Activated T-helper 2 cell treated with anti-CD3 and anti-CD28 coated beads, Interferon-gamma antibody, Interleukin-2, Interleukin-4, amounts not matched to agents 10 μg/mL and 5 μg/mL and 100 μg/mL, durations not matched to agents 14 hours and 24 hours and 36 hours (primary cell): ENCODE results near the gene ACER2. TPM values are rescaled to one million over a fixed set of nuclear protein-coding genes. Genes with fewer than 3 reads are reported as not detected.

Experiments
- DNase-seq: peaks from one replicate; pipeline ENCODE4 v3.0.0; 2021; ENCODE audit warnings: low spot score
- H3K27ac Mint-ChIP-seq: one replicate; pipeline ENCODE4 v1.8.0; 2021; ENCODE audit warnings: mixed read lengths
- H3K27me3 Mint-ChIP-seq: one replicate; pipeline ENCODE4 v1.8.0; 2021; ENCODE audit warnings: low read depth, mixed read lengths
- H3K36me3 Mint-ChIP-seq: one replicate; pipeline ENCODE4 v1.8.0; 2021; ENCODE audit warnings: low read depth, mixed read lengths
- H3K4me1 Mint-ChIP-seq: one replicate; pipeline ENCODE4 v1.8.0; 2021; ENCODE audit warnings: low read depth, mixed read lengths
- H3K4me3 Mint-ChIP-seq: one replicate; pipeline ENCODE4 v1.8.0; 2021; ENCODE audit warnings: low read depth, mild to moderate bottlenecking, moderate library complexity, mixed read lengths
- H3K9me3 Mint-ChIP-seq: one replicate; pipeline ENCODE4 v1.8.0; 2021; ENCODE audit warnings: mixed read lengths
- intact Hi-C: fragments of 100-400 bp; cut with micrococcal nuclease; formaldehyde crosslinking; loops from one replicate; pipeline ENCODE4 v1.15.1; 2023
- total RNA-seq: library from RNA; stranded (reverse); gene quantifications from 2 replicates; pipeline ENCODE4 v1.2.3, GENCODE V29; 2022

The ACER2 gene
- total RNA-seq, result 1.0 and 1.3 TPM in 2 replicates

DNA sequence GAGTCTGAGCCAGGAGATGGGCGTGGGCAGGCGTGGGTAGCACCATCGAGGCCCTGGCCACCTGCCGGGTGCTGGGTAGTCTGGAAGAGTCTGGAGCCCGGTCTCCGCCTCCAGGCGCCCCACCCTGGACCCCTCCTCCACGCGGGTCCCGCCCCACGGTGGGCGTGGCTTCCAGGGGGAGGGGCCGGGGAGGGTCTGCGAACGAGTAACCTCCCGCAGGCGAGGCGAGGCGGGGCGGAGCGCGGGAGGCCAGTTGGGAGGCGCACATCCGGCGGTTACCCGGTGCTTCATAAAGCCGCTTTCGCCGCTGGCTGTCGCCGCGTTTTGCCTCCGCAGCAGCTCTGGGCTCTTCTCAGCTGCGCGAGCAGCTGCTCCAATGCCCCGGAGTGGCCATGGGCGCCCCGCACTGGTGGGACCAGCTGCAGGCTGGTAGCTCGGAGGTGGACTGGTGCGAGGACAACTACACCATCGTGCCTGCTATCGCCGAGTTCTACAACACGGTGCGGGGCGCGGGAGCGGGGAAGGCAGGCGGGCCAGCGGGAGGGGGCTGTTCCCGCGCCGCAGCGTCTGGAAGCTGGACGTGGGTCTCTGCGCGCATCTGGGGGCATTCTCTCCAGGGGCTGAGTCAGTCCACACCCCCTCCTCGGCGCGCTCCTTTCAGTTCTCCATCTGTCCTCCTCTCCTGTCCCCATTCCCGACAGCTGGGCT, at the start of gene ACER2:
Gene ACER2, plus strand, starts transcription at position 317 of the 708 bp plus-strand sequence. Its CDS starts 76 bp downstream, at position 393.
- intact Hi-C loops, result loop anchor here (1.0 to 2.0 kb wide), 3 partner anchors 29 to 360 kb away; partner anchors contain the start of genes RPS6 and RRAGA
- H3K27ac Mint-ChIP-seq, result peak within 1 kb of the TSS; percentile 50
- H3K4me1 Mint-ChIP-seq, result peaks cover 14% of the 10 kb centered on the region
- H3K36me3 Mint-ChIP-seq, result no peaks in the 10 kb centered on the region
- peak; percentile 93 for DNase-seq
- H3K27me3 Mint-ChIP-seq, result peaks cover 3% of the 10 kb centered on the region
- no peaks in the 10 kb centered on the region for H3K9me3 Mint-ChIP-seq
- H3K4me3 Mint-ChIP-seq, result peak within 1 kb of the TSS; percentile 96

- no peaks in the 10 kb centered on the region for H3K9me3 Mint-ChIP-seq
- peaks cover 9% of the 10 kb centered on the region for H3K4me1 Mint-ChIP-seq
- DNase-seq, result no peak
- peaks cover 36% of the 10 kb centered on the region for H3K36me3 Mint-ChIP-seq
- intact Hi-C loops, result no loop called here
- H3K4me3 Mint-ChIP-seq, result no peak overlapping the region
- H3K27ac Mint-ChIP-seq, result no peak overlapping the region
- H3K27me3 Mint-ChIP-seq, result no peaks in the 10 kb centered on the region
Measured at GRCh38 chr9:19369107-19369506, 39.7 kb upstream of the ACER2 start.

DNA sequence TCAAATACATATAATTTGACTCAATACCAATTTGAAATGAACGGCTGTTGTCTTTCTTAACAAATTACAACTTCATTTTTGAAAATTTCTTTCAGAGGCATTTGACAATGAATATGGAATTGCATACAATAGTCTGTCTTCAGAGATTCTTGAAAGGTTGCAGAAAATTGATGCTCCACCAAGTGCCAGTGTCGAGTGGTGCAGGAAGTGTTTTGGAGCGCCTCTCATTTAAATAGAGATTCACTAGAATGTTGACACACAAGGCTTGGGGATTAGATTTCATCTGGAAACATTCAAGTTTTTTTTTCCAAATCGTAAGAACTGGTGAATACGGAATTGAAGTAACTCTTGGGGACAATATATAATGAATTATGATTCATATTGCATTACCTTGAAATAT, 36.9 kb upstream of the ACER2 start:
- Mint-ChIP-seq H3K36me3 (peaks cover 50% of the 10 kb centered on the region), H3K4me1 (peaks cover 19% of the 10 kb centered on the region), H3K27me3 (no peaks in the 10 kb centered on the region), H3K9me3 (no peaks in the 10 kb centered on the region), H3K27ac (no peak overlapping the region), H3K4me3 (no peak overlapping the region)
- intact Hi-C loops, result no loop called here
- no peak for DNase-seq

DNA sequence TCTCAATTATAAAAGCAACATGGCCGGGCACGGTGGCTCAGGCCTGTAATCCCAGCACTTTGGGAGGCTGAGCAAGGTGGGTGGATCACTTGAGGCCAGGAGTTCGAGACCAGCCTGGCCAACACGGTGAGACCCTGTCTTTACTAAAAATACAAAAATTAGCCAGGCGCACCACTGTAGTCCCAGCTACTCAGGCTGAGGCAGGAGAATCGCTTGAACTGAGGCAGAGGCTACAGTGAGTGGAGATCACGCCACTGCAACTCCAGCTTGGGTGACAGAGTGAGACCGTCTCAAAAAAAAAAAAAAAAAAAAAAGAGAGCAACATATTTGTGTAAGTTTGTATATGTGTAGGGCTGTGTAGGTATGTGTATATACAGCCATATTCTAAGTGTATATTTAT, 36.2 kb upstream of the ACER2 start:
- Mint-ChIP-seq H3K9me3 (no peaks in the 10 kb centered on the region), H3K4me3 (no peak overlapping the region), H3K4me1 (peaks cover 24% of the 10 kb centered on the region), H3K36me3 (peaks cover 57% of the 10 kb centered on the region), H3K27me3 (no peaks in the 10 kb centered on the region), H3K27ac (no peak overlapping the region)
- no peak for DNase-seq
- intact Hi-C loops, result no loop called here

DNA sequence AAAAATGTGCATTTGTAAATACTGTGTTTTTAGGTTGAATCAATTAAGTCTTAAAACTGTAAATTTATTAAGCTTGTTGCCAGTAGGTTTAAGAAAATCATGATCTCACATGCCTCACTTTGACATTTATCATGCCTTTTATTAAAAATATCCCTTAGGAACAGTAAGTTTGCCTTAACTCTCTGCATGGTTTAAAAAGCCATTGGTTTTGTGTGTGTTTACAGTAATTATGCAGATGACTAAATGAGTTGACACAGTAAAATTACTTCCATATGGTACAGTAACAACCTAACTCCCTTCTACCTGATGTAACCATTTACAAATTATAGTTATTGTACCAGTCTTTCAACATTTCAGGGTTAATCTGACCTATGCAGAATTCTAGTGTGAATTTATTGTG, 35.3 kb upstream of the ACER2 start:
- Mint-ChIP-seq H3K4me1 (peaks cover 31% of the 10 kb centered on the region), H3K36me3 (peaks cover 62% of the 10 kb centered on the region), H3K9me3 (no peaks in the 10 kb centered on the region), H3K4me3 (no peak overlapping the region), H3K27ac (no peak overlapping the region), H3K27me3 (no peaks in the 10 kb centered on the region)
- DNase-seq, result no peak
- intact Hi-C loops, result no loop called here

DNA sequence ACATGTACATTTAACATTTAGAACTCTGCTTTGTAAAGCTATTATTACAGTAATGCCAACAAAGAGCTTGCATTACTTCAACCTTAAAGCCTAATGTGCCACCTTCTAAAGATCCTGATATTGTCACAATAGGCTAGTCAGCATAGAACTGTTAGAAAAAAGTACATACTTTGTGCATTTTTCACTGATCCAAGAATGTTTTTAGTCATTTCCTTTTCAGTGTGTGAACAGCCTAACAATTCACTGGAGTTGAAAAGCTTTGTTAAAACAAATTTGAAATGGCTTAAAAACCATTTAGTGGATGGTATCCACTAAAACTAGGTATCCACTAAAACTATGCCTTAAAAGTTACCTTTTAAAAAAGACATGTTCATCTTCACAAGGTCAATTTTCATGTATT, 33.3 kb upstream of the ACER2 start:
- no peaks in the 10 kb centered on the region for H3K9me3 Mint-ChIP-seq
- no peaks in the 10 kb centered on the region for H3K27me3 Mint-ChIP-seq
- H3K4me1 Mint-ChIP-seq, result peaks cover 36% of the 10 kb centered on the region
- no peak for DNase-seq
- H3K36me3 Mint-ChIP-seq, result peaks cover 79% of the 10 kb centered on the region
- no peak overlapping the region for H3K4me3 Mint-ChIP-seq
- intact Hi-C loops, result no loop called here
- H3K27ac Mint-ChIP-seq, result peak overlapping the region; percentile 49

- H3K27ac Mint-ChIP-seq, result peak overlapping the region; percentile 8
- intact Hi-C loops, result no loop called here
- no peak for DNase-seq
- H3K4me3 Mint-ChIP-seq, result peak overlapping the region; percentile 96
- no peaks in the 10 kb centered on the region for H3K27me3 Mint-ChIP-seq
- peaks cover 84% of the 10 kb centered on the region for H3K36me3 Mint-ChIP-seq
- peaks cover 45% of the 10 kb centered on the region for H3K4me1 Mint-ChIP-seq
- no peaks in the 10 kb centered on the region for H3K9me3 Mint-ChIP-seq
Measured at GRCh38 chr9:19376931-19377330, 31.9 kb upstream of the ACER2 start.

DNA sequence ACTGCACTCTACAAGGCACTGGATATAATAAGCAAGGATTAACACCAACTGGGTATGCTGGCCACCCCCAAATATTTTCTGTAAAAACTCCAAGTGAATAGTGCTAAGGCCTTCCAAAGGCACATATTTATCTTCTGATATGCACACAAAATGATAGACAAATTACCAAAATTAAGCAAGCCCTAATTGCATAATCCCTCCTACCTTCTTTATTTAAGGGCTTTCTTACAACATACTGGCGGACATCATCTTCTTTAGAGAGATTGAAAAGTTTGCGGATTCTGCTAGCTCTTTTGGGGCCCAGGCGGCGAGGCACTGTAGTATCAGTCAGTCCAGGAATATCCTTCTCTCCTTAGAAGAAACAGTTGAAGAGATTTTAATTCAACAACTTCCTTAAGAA, 30.6 kb upstream of the ACER2 start:
- peak overlapping the region; percentile 98 for H3K27ac Mint-ChIP-seq
- DNase-seq, result no peak
- H3K4me3 Mint-ChIP-seq, result peak overlapping the region; percentile 96
- no peaks in the 10 kb centered on the region for H3K9me3 Mint-ChIP-seq
- intact Hi-C loops, result loop anchor here (2.0 kb wide), 1 partner anchor 275 kb away; the partner anchor contains the start of gene HAUS6
- H3K4me1 Mint-ChIP-seq, result peaks cover 45% of the 10 kb centered on the region
- no peaks in the 10 kb centered on the region for H3K27me3 Mint-ChIP-seq
- peaks cover 79% of the 10 kb centered on the region for H3K36me3 Mint-ChIP-seq

DNA sequence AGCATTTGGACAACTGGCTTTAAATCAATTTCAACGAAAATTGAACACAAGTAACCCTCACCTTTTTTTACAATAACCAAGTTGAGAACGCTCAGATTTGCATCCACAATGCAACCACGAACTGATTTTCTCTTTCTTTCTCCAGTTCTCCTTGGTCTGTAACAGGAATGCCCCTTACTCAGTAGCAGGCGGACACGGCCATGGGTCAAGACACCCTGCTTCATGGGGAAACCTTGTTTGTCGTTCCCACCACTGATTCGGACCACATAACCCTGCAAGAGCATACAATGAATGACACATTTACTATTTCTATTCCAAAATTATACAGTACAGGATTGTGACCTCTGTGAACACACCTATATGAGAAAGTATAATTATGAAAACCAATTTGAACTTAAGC, 30.2 kb upstream of the ACER2 start:
- peaks cover 42% of the 10 kb centered on the region for H3K4me1 Mint-ChIP-seq
- intact Hi-C loops, result loop anchor here (2.0 kb wide), 1 partner anchor 276 kb away; the partner anchor contains the start of gene HAUS6
- no peaks in the 10 kb centered on the region for H3K27me3 Mint-ChIP-seq
- H3K36me3 Mint-ChIP-seq, result peaks cover 74% of the 10 kb centered on the region
- H3K9me3 Mint-ChIP-seq, result no peaks in the 10 kb centered on the region
- H3K4me3 Mint-ChIP-seq, result peak overlapping the region; percentile 96
- DNase-seq, result no peak
- peak overlapping the region; percentile 98 for H3K27ac Mint-ChIP-seq

- H3K36me3 Mint-ChIP-seq, result peaks cover 68% of the 10 kb centered on the region
- peak overlapping the region; percentile 98 for H3K27ac Mint-ChIP-seq
- H3K9me3 Mint-ChIP-seq, result no peaks in the 10 kb centered on the region
- intact Hi-C loops, result loop anchor here (2.0 kb wide), 1 partner anchor 276 kb away; the partner anchor contains the start of gene HAUS6
- peaks cover 38% of the 10 kb centered on the region for H3K4me1 Mint-ChIP-seq
- H3K27me3 Mint-ChIP-seq, result no peaks in the 10 kb centered on the region
- peak overlapping the region; percentile 96 for H3K4me3 Mint-ChIP-seq
- DNase-seq, result no peak
Measured at GRCh38 chr9:19379283-19379682, 29.5 kb upstream of the ACER2 start.

- intact Hi-C loops, result loop anchor here (1.0 to 2.0 kb wide), 6 partner anchors 29 to 330 kb away; partner anchors contain the start of genes DENND4C, HAUS6 and RRAGA
- Mint-ChIP-seq H3K9me3 (no peaks in the 10 kb centered on the region), H3K27ac (peak overlapping the region; percentile 98), H3K27me3 (no peaks in the 10 kb centered on the region), H3K4me1 (peaks cover 38% of the 10 kb centered on the region), H3K4me3 (peak overlapping the region; percentile 96), H3K36me3 (peaks cover 64% of the 10 kb centered on the region)
- no peak for DNase-seq
Measured at GRCh38 chr9:19379697-19380046, 29.1 kb upstream of the ACER2 start.

DNA sequence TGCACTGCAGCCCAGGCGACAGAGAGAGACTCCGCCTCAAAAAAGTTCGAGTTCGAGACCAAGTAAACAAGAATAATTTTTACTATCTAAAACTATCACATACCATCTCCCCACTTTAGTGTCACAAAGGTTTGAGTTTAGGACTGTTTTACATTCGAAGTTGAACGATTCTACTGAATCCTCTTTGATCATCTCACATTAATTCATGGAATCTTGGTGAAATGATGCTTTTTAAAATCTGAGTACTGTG, 28.1 kb upstream of the ACER2 start:
- no peaks in the 10 kb centered on the region for H3K9me3 Mint-ChIP-seq
- peaks cover 53% of the 10 kb centered on the region for H3K36me3 Mint-ChIP-seq
- H3K27me3 Mint-ChIP-seq, result no peaks in the 10 kb centered on the region
- H3K4me1 Mint-ChIP-seq, result peaks cover 37% of the 10 kb centered on the region
- H3K27ac Mint-ChIP-seq, result peak overlapping the region; percentile 84
- intact Hi-C loops, result loop anchor here (1.0 kb wide), 5 partner anchors 28 to 331 kb away; partner anchors contain the start of genes DENND4C and RRAGA
- no peak for DNase-seq
- H3K4me3 Mint-ChIP-seq, result peak overlapping the region; percentile 96

DNA sequence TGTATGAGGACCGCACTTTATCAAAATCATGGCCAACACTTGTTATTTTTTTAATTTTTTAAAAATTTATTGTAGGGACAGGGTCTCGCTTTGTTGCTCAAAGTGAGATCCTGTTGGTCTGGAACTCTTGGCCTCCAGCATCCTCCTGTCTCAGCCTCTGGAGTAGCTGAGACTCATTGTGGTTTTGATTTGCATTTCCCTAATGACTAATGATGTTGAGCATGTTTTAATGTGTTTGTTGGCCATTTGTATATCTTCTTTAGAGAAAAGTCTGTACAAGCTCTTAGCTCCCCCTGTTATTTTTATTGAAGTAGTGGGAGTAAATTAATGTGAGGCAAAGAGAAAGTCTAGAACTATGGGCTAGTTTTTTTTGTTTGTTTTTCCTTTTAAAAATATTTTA, 27.2 kb upstream of the ACER2 start:
- DNase-seq, result no peak
- no peak overlapping the region for H3K27ac Mint-ChIP-seq
- peaks cover 29% of the 10 kb centered on the region for H3K4me1 Mint-ChIP-seq
- intact Hi-C loops, result no loop called here
- H3K9me3 Mint-ChIP-seq, result no peaks in the 10 kb centered on the region
- H3K36me3 Mint-ChIP-seq, result peaks cover 44% of the 10 kb centered on the region
- H3K27me3 Mint-ChIP-seq, result no peaks in the 10 kb centered on the region
- no peak overlapping the region for H3K4me3 Mint-ChIP-seq
